Lower lobe of right lung (tissue), 2 donors: Measurements from ENCODE around the gene DOK7. TPM values are rescaled to one million over a fixed set of nuclear protein-coding genes. Genes with fewer than 3 reads are reported as not detected.
A peak's percentile ranks its signal among the peaks of the same experiment; 100 is the strongest.

ENCODE experiments used
- ATAC-seq, 2 donors: fragments of 200-7000 bp; cut with Tn5 transposase; one replicate each; pipeline ENCODE4 v1.9.1; 2020 to 2022; ENCODE audit warnings: mild to moderate bottlenecking in 2 of 2, moderate library complexity in 2 of 2
- DNase-seq: peaks from one replicate; pipeline ENCODE4 v3.0.0-alpha.2; 2020
- H3K27ac ChIP-seq: fragments of 200-600 bp; one replicate; pipeline ENCODE4 v1.8.0; 2022
- H3K27me3 ChIP-seq: fragments of 200-600 bp; one replicate; pipeline ENCODE4 v1.8.0; 2022; ENCODE audit warnings: low read depth
- H3K36me3 ChIP-seq: fragments of 200-600 bp; one replicate; pipeline ENCODE4 v1.8.0; 2022; ENCODE audit warnings: mild to moderate bottlenecking
- H3K4me1 ChIP-seq: fragments of 200-600 bp; one replicate; pipeline ENCODE4 v1.8.0; 2022
- H3K4me3 ChIP-seq: fragments of 200-600 bp; one replicate; pipeline ENCODE4 v1.8.0; 2022; ENCODE audit warnings: mild to moderate bottlenecking
- H3K9me3 ChIP-seq: fragments of 200-600 bp; one replicate; pipeline ENCODE4 v1.8.0; 2022
- intact Hi-C: fragments of 100-400 bp; cut with DNase I; formaldehyde crosslinking; loops from one replicate; pipeline ENCODE4 v1.11.0; 2022
- total RNA-seq: library from RNA; stranded (reverse); fragmentation: NEBNext Ultra II Directional; extraction: Animal tissue kit (Norgen Biotek cat#: 25700); gene quantifications from one replicate; pipeline ENCODE4 v1.2.1, GENCODE V29; 2021
- TF ChIP-seq, protein P1 (sequence below): fragments of 200-600 bp; IDR thresholded peaks from one replicate; pipeline ENCODE4 v1.8.0; 2022; ENCODE audit warnings: antibody characterized with exemption, mild to moderate bottlenecking
- donor health status: DM: no; HTN: yes; CAD: no; lungs with severe emphysema.

DOK7 gene
- total RNA-seq, 1 donor from 2014 or later = 4.0 TPM

DNA sequence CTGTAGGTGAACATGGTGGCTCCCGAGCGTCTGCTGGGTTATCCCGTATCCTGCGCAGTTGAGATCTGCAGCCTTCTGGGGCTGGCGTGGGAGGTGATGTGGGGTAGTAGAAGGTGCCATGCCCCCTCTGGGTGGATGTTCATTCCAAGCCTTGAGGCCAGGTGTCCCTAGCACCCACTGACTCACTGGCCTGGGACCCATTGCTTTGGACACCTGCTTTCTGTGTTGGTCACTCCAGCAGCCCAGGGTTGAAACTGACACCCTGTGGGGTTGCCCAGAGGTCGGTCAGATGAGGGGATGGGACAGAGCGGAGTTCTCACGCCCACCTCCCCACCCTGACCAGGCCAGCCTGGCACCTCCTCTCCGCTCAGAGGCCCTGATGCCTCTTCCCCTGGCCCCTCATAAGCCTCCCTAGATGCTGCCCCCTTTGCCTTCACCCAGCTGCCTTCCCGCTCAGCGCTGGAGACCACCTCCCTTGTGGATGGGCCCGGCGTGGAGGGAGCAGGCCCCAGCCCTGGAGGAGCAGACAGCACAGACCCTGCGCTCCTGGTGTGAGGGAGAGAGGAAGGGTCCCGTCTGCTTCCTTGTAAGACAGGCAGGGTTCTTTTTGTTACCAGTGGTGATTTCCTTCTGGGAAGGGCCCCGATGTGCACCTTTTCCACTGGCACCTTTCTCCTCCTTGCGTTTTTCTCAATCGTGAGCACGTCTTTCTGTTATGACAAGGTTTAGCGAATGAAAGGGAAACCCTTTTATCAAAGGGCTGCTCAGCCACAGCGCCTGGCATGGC, 2.0 kb downstream of the DOK7 start:
- Histone ChIP-seq H3K27ac (no peak overlapping the region), H3K36me3 (no peaks in the 10 kb centered on the region), H3K9me3 (no peaks in the 10 kb centered on the region), H3K4me3 (no peak overlapping the region), H3K4me1 (peaks cover 10% of the 10 kb centered on the region), H3K27me3 (peaks cover 34% of the 10 kb centered on the region)
- intact Hi-C loops = no loop called here
- DNase-seq (no peak), ATAC-seq (no peak)
- TF ChIP-seq, protein P1, sequence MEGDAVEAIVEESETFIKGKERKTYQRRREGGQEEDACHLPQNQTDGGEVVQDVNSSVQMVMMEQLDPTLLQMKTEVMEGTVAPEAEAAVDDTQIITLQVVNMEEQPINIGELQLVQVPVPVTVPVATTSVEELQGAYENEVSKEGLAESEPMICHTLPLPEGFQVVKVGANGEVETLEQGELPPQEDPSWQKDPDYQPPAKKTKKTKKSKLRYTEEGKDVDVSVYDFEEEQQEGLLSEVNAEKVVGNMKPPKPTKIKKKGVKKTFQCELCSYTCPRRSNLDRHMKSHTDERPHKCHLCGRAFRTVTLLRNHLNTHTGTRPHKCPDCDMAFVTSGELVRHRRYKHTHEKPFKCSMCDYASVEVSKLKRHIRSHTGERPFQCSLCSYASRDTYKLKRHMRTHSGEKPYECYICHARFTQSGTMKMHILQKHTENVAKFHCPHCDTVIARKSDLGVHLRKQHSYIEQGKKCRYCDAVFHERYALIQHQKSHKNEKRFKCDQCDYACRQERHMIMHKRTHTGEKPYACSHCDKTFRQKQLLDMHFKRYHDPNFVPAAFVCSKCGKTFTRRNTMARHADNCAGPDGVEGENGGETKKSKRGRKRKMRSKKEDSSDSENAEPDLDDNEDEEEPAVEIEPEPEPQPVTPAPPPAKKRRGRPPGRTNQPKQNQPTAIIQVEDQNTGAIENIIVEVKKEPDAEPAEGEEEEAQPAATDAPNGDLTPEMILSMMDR = no peak

DNA sequence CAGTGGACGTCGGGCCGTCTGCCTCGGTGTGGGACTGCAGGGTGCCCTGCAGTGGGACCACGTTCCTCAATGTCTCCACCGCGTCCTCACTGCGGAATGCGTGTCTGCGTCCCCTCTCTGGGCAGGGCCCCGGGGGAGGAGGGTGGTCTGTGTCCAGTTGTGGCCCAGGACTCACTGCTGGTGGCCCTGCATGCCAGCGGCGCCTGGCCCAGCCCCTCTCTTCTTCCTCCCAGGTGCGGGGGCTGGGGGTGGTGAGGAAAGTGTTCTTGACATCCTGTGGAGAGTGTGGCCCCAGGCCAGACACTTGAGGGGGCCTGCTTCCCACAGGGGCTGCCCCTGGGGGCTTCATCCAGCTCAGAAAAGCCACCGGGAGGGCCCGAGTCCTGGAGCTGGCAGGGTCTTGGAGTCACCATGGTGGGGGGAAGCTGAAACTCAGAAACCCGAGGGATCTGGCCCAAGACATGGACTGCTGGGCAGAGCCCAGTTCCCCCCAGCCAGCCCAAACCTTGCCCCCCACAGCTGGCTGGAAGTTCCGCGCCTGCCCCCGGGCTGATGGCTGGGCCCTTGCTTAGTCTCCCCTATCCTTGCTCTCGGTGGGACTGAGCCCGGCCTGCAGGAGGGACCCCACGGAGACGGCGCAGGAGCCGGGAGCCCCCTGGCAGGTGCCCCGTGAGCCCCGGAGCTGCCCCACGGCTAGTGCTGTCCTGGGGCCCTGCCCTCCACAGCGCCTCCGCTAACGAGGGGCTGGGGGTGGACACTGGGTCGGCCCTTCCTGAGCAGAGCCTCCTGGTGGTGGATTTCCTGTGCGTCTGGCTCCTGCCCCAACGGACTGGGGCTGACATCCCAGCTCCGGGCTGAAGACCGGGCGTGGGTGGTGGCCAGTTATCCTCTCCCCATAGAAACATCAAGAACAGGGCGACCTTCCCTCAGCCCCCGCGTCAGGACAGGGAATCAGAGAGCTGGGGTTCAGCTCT, 2.9 kb downstream of the DOK7 start:
- peaks cover 34% of the 10 kb centered on the region for H3K27me3 ChIP-seq
- no peak overlapping the region for H3K4me3 ChIP-seq

DNA sequence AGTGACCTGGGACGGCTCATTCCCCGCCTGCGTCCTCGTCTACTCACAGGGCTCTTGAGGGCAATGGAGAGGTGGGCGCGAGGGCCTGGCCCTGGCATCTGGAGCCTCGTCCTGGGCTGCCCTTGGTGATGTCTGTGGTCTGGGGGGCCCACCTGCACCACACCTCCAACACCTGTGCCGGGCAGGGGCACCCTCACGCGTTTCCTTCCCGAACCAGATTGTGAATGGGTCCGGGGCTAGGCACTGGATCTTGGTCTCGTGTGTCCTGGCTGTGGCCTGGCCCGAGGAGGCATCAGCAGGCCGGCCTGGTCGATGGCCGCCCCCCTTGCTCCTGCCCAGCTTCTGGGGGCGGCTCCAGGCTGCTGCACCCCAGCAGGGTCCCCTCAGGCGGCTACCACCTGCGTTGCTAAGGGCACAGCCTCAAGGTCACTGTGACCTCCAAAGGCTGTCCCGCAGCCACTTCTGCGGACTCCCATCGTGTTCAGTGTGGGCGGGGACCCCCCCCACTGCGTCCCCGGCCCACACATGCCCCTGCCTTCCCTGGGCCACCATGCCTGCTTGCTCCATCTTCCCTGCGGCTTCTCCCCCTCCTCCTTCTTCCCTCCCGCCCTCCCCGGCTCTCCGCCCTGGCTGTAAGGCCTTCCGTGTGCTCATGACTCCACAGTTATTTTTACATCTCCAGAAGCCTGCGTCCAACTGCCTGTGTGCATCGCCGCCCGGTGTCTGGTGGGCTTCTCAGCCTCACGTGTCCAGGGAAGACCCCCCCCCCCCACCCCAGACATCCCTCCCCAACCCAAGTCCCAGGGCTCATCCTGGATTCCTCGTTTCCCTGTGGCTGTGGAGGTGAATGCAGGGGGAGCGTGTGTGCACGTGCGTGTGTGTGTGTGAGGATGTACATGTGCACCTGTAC, 3.8 kb downstream of the DOK7 start:
- H3K4me1 ChIP-seq = peaks cover 14% of the 10 kb centered on the region
- no peaks in the 10 kb centered on the region for H3K9me3 ChIP-seq
- DNase-seq (peak; percentile 41), ATAC-seq (no peak)
- H3K36me3 ChIP-seq = no peaks in the 10 kb centered on the region
- intact Hi-C loops = no loop called here
- H3K27me3 ChIP-seq = peaks cover 34% of the 10 kb centered on the region
- H3K4me3 ChIP-seq = no peak overlapping the region
- no peak overlapping the region for H3K27ac ChIP-seq
- TF ChIP-seq, protein P1 = no peak

More for the DNA sequence above, 2.9 kb downstream of the DOK7 start:
- Histone ChIP-seq H3K36me3 (no peaks in the 10 kb centered on the region), H3K4me1 (peaks cover 14% of the 10 kb centered on the region), H3K27ac (no peak overlapping the region), H3K9me3 (no peaks in the 10 kb centered on the region)
- ATAC-seq = no peak
- DNase-seq = no peak
- TF ChIP-seq, protein P1 = no peak
- intact Hi-C loops = no loop called here

DNA sequence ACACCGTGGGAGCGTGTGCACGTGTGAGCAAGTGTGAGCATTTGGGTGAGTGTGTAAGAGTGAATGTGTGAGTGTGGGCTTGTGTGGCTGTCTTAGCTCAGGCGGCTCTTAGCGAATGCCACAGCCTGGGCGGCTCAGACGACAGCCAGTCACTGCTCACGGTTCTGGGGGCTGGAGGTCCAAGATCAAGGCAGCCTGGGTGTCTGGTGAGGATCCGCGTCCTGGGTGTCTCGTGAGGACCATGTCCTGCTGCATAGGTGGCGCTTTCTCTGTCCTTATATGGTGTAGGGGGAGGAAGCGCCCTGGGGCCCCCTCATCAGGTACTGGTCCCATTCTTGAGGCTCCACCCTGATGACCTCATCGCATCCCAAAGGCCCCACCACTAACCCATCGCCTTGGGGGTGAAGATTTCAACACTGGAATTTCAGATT, 4.5 kb downstream of the DOK7 start:
- H3K36me3 ChIP-seq = no peaks in the 10 kb centered on the region
- H3K4me3 ChIP-seq = no peak overlapping the region
- TF ChIP-seq, protein P1 = no peak
- peaks cover 31% of the 10 kb centered on the region for H3K27me3 ChIP-seq
- intact Hi-C loops = no loop called here
- H3K4me1 ChIP-seq = peaks cover 13% of the 10 kb centered on the region
- H3K27ac ChIP-seq = no peak overlapping the region
- ATAC-seq = no peak
- no peaks in the 10 kb centered on the region for H3K9me3 ChIP-seq
- no peak for DNase-seq

DNA sequence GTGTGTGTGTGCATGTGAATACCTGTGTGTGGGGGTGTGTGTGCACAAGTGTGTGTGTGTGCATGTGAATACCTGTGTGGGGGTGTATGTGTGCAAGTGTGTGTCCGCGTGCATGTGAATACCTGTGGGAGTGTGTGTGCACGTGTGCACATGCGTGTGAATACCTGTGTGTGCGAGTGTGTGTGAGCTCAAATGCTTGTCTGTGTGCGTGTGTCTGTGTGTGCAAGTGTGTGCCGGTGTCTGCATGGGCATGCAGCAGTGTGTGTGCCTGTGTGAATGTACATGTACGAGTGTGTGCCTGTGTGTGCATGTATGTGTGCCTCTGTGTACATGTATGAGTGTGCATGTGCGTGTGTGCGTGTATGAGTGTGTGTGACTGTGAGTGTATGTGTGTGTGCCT, 5.0 kb downstream of the DOK7 start:
- H3K27me3 ChIP-seq = peaks cover 33% of the 10 kb centered on the region
- peaks cover 10% of the 10 kb centered on the region for H3K4me1 ChIP-seq
- no peak for DNase-seq
- no peak overlapping the region for H3K27ac ChIP-seq
- TF ChIP-seq, protein P1 = no peak
- no peak for ATAC-seq
- H3K36me3 ChIP-seq = no peaks in the 10 kb centered on the region
- no peaks in the 10 kb centered on the region for H3K9me3 ChIP-seq
- no peak overlapping the region for H3K4me3 ChIP-seq
- intact Hi-C loops = no loop called here
